Effector memory CD4-positive, alpha-beta T cell (primary cell): Measurements from ENCODE around the gene WDR45.

Source experiments
- DNase-seq, 3 donors: peaks; one replicate each; pipeline ENCODE4 v3.0.0-alpha.2; 2020
- H3K27ac ChIP-seq: 2 replicates; pipeline ENCODE4 v1.7.0; 2013; ENCODE audit warnings: mild to moderate bottlenecking, low read length, moderate library complexity; ENCODE audit not compliant: insufficient read depth, poor library complexity, severe bottlenecking
- H3K27me3 ChIP-seq: replicated peaks from 2 replicates; pipeline ENCODE4 v1.7.0; 2013; ENCODE audit warnings: mild to moderate bottlenecking, low read length; ENCODE audit not compliant: insufficient read depth, control insufficient read depth, poor library complexity, severe bottlenecking
- H3K36me3 ChIP-seq: 2 replicates; pipeline ENCODE4 v1.7.0; 2013; ENCODE audit warnings: mild to moderate bottlenecking, low read length, moderate library complexity; ENCODE audit not compliant: control insufficient read depth, insufficient read depth
- H3K4me1 ChIP-seq: 2 replicates; pipeline ENCODE4 v1.7.0; 2013; ENCODE audit warnings: low read length, mild to moderate bottlenecking; ENCODE audit not compliant: control insufficient read depth, insufficient read depth, poor library complexity, severe bottlenecking
- H3K4me3 ChIP-seq: 2 replicates; pipeline ENCODE4 v1.7.0; 2013; ENCODE audit warnings: low read length, low read depth, mild to moderate bottlenecking; ENCODE audit not compliant: insufficient read depth, poor library complexity, severe bottlenecking
- H3K9me3 ChIP-seq: 2 replicates; pipeline ENCODE4 v1.7.0; 2013; ENCODE audit warnings: mild to moderate bottlenecking, low read length, moderate library complexity; ENCODE audit not compliant: control insufficient read depth

WDR45 gene

DNA sequence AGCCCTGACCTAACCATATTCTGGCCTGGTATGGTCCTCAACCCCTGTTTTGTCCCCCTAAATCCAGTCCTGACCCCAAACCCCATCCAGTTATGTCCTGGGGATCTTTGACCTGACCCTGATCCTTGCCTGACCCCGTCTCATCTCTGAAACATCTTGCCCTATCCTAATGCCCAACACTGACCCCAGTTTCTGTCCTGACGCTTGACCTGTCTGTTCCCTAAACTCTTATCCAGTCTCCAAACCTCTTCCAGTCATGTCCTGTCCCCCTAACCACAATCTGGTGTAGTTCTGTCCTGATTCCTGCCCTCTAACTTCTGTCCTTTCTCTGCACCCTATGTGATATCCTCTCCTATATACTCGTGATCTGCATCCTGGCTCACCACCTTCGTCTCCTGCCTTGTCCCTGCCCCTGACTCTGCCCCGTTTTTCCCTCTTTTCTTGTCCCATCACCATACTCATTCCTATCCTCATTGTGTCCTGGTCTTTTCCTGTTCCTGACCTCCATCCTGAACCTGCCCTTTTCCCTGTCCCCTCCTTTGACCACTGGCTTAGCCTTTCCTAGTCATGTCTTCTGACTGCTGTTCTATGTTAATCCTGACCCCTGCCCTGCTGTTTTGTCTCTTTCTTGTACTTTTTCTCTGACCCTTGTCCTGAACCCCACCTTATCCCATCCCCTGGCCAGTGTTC is 25.5 kb downstream of the WDR45 start:
- Histone ChIP-seq H3K4me3 (peak overlapping the region; percentile 54), H3K36me3 (no peaks in the 10 kb centered on the region), H3K4me1 (no peaks in the 10 kb centered on the region), H3K27ac (peak overlapping the region; percentile 80), H3K9me3 (no peaks in the 10 kb centered on the region), H3K27me3 (no peaks in the 10 kb centered on the region)
- no peak for DNase-seq

DNA sequence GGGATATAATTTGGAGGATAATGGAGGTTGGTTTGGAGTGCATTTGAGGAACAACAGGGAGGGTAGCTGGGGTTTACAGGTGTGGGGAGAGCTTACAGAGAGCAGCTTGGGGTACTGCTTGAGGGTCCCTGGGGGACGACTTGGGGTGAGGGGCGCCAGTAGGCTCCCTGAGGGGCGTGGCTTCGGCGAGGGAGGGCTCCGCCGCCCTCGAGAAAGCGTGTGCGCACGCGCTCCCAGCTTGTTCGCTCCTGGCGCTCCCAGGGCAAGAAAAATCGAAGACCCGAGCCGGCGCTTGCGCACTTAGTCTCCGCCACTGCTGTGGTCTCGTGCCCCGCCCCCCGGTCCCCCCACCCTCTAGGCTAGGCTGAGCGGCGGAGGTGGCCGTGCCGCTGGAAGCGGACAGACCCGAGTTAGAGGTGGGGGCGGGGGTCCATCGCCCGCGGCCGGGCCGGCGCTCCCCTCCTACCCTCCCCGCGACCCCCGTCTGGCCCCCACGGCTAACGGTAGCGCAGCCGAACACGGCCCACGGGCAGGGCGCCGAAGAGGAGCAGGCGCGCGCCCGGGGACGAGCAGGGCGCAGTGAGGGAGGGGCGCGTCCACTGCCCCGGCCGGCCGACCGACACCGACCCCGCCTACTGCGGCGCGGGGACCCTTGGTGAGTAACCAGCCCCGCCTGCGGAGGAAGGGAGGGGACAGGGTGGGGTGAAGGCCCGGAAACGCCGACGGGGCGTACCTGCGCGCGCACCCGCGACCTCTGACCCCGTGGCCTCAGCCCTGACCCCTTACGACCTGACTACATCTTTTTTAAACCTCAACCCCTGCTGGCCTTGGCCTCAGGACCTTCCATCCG is 26.2 kb downstream of the WDR45 start:
- H3K27me3 ChIP-seq = no peaks in the 10 kb centered on the region
- H3K27ac ChIP-seq = peak overlapping the region; percentile 80

DNA sequence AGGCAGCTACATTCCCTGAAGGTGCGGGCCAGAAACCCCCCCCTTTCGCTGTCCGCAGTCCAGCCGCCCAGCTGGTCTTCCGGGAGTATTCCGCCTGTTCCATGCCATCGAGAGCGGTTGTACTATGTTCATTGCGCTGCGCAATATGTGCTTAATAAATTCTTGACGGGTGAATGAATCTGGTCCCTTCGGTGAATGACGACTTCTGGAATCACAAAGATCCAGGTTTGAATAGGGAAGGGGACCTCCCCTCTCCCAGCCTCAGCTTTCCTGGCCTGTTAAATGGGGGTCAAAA is 35.8 kb downstream of the WDR45 start:
- no peak for DNase-seq
- Histone ChIP-seq H3K9me3 (no peaks in the 10 kb centered on the region), H3K4me3 (no peak overlapping the region), H3K36me3 (peaks cover 7% of the 10 kb centered on the region), H3K27ac (peak overlapping the region; percentile 76), H3K4me1 (peaks cover 17% of the 10 kb centered on the region), H3K27me3 (no peaks in the 10 kb centered on the region)

More for the DNA sequence above, 26.2 kb downstream of the WDR45 start:
- no peaks in the 10 kb centered on the region for H3K36me3 ChIP-seq
- H3K4me3 ChIP-seq = peak overlapping the region; percentile 54
- DNase-seq = peak; percentile 29 to 47 (median 41)
- no peaks in the 10 kb centered on the region for H3K9me3 ChIP-seq
- no peaks in the 10 kb centered on the region for H3K4me1 ChIP-seq

DNA sequence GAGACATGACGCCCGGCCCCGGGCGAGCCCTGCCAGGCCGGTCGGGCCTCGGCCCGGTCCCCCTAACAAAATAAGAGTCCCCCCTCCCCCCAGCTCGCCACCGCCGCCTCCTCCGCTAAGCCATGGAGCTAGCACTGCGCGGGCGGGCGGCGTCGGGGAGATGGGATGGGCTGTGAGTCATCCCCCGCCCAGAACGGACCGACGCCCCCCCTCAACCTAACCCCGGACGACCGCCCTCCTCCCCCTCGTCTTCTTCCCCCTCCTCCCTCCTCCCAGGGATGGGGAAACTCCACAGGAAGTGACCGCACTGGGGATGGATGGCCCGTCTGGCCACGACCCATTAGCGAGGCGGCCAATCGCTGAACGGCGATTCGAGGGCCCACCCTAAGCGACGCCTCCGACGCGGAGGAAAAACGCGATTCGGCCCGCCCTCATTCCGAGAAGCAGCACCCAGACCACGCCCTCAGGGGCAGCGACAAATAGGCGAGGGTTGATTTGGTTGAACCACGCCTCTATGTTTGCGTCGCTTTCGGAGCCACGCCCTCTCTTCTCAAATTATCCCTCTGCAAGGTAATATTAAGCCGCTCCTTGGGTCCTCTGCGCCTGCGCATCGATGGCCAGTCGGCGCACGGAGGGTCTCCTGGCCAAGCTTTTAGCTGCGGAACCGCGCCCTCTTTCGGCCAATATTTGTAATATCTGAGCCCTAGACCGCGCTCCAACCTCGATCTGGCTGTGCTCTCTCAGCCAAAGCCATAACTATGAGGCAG is 36.3 kb downstream of the WDR45 start, which contains the start of gene TFE3:
Gene TFE3 (minus strand): TSS at position 138 of the 767 bp plus-strand sequence. CDS start 131 bp downstream, at position 7.
- Histone ChIP-seq H3K27ac (peak within 1 kb of the TSS; percentile 89), H3K27me3 (no peaks in the 10 kb centered on the region), H3K4me1 (peaks cover 17% of the 10 kb centered on the region)

DNA sequence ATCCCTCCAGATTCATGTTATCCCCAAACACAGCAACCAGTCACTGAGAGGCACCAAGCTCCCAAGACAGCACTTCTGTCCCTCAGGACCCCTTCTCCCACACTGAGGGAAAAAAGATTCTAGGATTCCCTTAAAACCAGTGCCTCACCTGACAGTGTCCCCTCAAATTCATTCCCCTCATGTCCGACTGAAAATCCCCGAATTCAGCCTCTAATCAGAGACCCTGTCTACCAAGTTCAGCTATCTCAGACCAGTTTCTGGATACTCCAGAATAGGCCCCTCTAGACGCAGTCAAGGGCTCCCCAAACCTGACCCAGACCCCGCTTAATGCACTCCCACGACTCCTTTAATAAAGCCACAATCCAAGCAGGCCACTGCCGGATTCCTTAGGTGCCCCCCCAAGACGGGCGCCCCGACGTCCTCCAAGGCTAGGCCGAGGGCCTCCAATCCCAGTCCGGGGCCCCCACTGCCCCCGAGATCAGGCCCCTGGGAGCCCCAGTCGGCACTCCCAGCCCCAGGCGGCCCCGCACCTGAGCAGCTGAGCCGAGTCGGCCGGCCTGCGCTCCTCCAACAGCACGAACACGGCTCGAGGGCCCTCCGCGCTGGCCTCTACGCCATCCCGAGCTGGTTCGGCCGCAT is 37.0 kb downstream of the WDR45 start:
- Histone ChIP-seq H3K4me3 (peak overlapping the region; percentile 61), H3K9me3 (no peaks in the 10 kb centered on the region), H3K4me1 (peaks cover 17% of the 10 kb centered on the region), H3K36me3 (peaks cover 13% of the 10 kb centered on the region), H3K27me3 (no peaks in the 10 kb centered on the region), H3K27ac (peak overlapping the region; percentile 89)
- DNase-seq = peak in 1 of 3 donors; percentile 5

More for the DNA sequence above, 36.3 kb downstream of the WDR45 start, which contains the start of gene TFE3:
- H3K4me3 ChIP-seq = peak within 1 kb of the TSS; percentile 61
- H3K36me3 ChIP-seq = peaks cover 11% of the 10 kb centered on the region
- no peaks in the 10 kb centered on the region for H3K9me3 ChIP-seq
- peak; percentile 94 to 95 (median 95) for DNase-seq

DNA sequence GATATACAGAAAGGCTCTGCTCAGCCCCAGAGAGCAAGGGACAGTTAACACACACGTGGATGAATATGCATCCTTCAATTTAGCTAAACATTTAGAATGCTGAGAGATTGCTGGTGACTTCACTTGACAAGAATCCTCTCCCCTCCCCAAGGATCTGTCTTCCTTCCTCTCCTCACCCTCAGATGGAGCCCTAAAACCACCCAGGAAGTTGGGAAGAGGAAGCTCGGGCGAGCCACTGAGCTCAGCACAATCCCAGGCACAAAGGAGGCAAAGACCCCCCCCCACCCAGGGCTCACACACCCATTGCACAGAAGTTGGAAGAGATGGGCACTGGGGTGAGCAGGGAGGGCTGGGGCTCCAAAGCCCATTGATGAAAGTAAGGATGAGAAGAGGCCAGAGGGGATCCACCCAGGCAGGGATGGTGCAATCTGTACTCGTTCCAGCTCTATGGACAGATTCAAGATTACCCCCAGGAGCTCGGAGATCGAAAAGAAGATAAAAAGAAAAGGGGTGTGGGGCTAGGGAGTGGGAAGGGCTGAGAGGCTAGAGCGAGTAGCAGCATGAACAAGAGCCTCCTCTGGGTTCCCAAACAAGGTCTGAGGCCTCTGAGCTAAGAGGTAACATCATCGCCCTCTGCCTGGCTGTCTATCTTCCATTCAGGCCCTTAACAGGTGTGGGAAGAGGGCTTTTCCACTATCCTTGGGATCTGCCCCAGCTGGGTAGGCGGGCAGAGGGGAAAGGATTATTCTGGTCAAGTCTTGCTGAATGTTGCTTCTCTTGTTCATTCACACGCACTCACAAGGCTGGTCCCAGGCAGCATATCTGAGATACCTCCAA is 37.7 kb downstream of the WDR45 start:
- Histone ChIP-seq H3K9me3 (no peaks in the 10 kb centered on the region), H3K27ac (peak overlapping the region; percentile 89), H3K27me3 (no peaks in the 10 kb centered on the region), H3K4me3 (peak overlapping the region; percentile 61), H3K36me3 (peaks cover 15% of the 10 kb centered on the region), H3K4me1 (peaks cover 17% of the 10 kb centered on the region)
- DNase-seq = no peak

DNA sequence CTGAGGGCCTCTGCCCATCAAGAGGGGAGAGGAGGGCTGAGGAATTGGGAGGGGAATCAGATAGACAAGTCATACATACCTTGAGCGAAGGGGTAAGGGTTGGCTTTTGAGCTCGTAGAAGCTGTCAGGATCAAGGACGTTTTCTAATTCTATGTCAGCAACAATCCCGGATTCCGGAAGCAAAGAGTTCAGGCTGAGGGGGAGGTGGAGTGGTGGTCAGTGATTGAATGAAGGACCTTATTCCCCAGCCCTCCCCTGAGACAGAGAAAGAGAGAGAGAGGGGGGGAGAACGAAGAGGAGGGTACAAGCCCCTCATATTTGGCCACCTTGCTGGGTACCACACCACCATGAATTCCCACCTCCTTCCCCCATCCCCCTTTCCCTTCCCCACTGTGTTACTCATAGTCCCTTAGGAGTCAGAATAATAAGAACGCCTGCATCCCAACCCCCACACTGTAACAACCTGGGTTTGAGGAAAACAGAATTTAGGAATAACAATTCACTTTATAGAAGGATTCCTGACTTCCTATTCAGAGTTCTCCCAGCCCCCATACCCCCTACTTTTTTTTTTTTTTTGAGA is 39.2 kb downstream of the WDR45 start:
- no peak for DNase-seq
- no peaks in the 10 kb centered on the region for H3K9me3 ChIP-seq
- H3K4me1 ChIP-seq = peaks cover 17% of the 10 kb centered on the region
- H3K27me3 ChIP-seq = no peaks in the 10 kb centered on the region
- H3K27ac ChIP-seq = no peak overlapping the region
- H3K4me3 ChIP-seq = no peak overlapping the region
- peaks cover 15% of the 10 kb centered on the region for H3K36me3 ChIP-seq

DNA sequence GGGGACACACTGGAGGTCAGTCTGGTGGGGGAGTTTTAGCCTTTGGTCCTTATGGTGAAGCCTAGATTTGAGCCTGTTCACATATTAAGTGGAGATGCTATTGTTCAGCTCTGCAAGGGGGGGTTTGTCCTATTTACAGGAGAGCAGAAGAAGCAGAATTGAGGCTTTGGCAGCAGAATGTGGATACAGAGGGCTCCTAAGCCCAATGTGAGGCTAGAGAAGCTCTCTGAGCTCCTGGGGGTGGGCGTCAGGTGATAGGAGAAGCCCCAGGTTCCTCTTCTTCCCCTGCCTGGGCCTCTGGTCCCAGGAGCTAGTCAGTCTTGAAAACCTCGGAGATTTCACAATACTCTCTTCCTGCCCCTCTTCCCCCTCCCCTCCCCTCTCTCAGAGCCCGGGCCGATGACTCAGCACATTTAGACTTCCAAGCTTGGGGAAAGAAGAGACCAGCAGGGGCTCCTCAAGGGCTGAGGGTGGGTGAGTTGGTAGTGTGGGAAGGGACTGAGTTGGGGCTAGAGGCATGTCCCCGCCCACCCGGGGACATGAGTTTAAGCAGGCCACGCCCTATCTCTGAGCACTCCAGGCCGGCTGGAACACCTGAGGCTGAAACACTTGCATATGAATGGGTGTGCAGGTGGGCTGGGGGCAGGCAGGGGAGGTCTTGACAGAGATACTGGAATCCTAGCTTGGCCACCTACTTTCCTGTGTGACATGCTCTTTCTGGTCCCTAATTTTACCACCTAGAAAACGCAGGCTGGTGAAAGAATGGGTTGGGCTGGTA is 39.9 kb downstream of the WDR45 start:
- Histone ChIP-seq H3K27ac (no peak overlapping the region), H3K9me3 (no peaks in the 10 kb centered on the region), H3K4me3 (no peak overlapping the region), H3K36me3 (peaks cover 15% of the 10 kb centered on the region), H3K4me1 (peaks cover 17% of the 10 kb centered on the region), H3K27me3 (no peaks in the 10 kb centered on the region)
- DNase-seq = peak; percentile 18 to 41 (median 36)
